ENCODE measurements around the gene CFAP73. TPM values are rescaled to one million over a fixed set of nuclear protein-coding genes. Genes with fewer than 3 reads are reported as not detected.
A peak's percentile ranks its signal among the peaks of the same experiment; 100 is the strongest.

Gene CFAP73
- total RNA-seq: not detected
- 0.07 TPM for total RNA-seq (2013)

GRCh38 chr12:113149361-113150150 lies at the start of gene CFAP73:
TSS of gene CFAP73 (plus strand) at chr12:113149724. CDS start at chr12:113149858, 134 bp downstream.
- peak in 1 of 2 donors; percentile 53 for DNase-seq
- H3K9me3 ChIP-seq (ENCODE audit: control insufficient read depth, insufficient read depth, low read length): no peaks in the 10 kb centered on the region
- no peaks in the 10 kb centered on the region for H3K36me3 ChIP-seq (ENCODE audit: control insufficient read depth, insufficient read depth, low read length)
- TF ChIP-seq CTCF (IDR thresholded peaks at IDR 0.05): no peak
- WGBS (ENCODE audit: insufficient coverage): 63% methylated on average over 20 of the region's 22 CpGs
- Mint-ChIP-seq H3K27me3 (ENCODE audit: low read depth in 2 of 2) (peaks cover 10 to 33% of the 10 kb centered on the region in 2 donors), H3K36me3 (no peaks in the 10 kb centered on the region), H3K4me3 (no peak within 1 kb of the TSS), H3K4me1 (peaks cover 8 to 17% of the 10 kb centered on the region in 2 donors), H3K27ac (no peak within 1 kb of the TSS), H3K9me3 (no peaks in the 10 kb centered on the region)
- peaks cover 7% of the 10 kb centered on the region for H3K27me3 ChIP-seq (ENCODE audit: control insufficient read depth, insufficient read depth, low read length)
- intact Hi-C loops (cut with micrococcal nuclease): no loop called here
- no peak for ATAC-seq
- no peak within 1 kb of the TSS for H3K27ac ChIP-seq (ENCODE audit: low read length)
- peaks cover 20% of the 10 kb centered on the region for H3K4me1 ChIP-seq (ENCODE audit: control insufficient read depth, insufficient read depth, low read length)
- no peak within 1 kb of the TSS for H3K4me3 ChIP-seq (ENCODE audit: low read length)

GRCh38 chr12:113099764-113100163 lies 49.8 kb upstream of the CFAP73 start:
- Mint-ChIP-seq H3K4me1 (peaks cover 0 to 10% of the 10 kb centered on the region in 2 donors), H3K4me3 (no peak overlapping the region), H3K27ac (no peak overlapping the region), H3K27me3 (ENCODE audit: low read depth in 2 of 2) (peaks cover 0 to under 1% of the 10 kb centered on the region in 2 donors), H3K9me3 (no peaks in the 10 kb centered on the region), H3K36me3 (no peaks in the 10 kb centered on the region)
- TF ChIP-seq CTCF (IDR thresholded peaks at IDR 0.05): no peak
- intact Hi-C loops (cut with micrococcal nuclease): loop anchor here (5.0 kb wide), 1 partner anchor 197 kb away; no protein-coding TSS in a partner anchor
- H3K36me3 ChIP-seq (ENCODE audit: control insufficient read depth, insufficient read depth, low read length): no peaks in the 10 kb centered on the region
- no peak overlapping the region for H3K4me3 ChIP-seq (ENCODE audit: low read length)
- ATAC-seq: no peak
- WGBS (ENCODE audit: insufficient coverage): 85% methylated on average over 12 of the region's 12 CpGs
- H3K27ac ChIP-seq (ENCODE audit: low read length): no peak overlapping the region
- no peaks in the 10 kb centered on the region for H3K9me3 ChIP-seq (ENCODE audit: control insufficient read depth, insufficient read depth, low read length)
- no peaks in the 10 kb centered on the region for H3K27me3 ChIP-seq (ENCODE audit: control insufficient read depth, insufficient read depth, low read length)
- H3K4me1 ChIP-seq (ENCODE audit: control insufficient read depth, insufficient read depth, low read length): peaks cover 37% of the 10 kb centered on the region
- DNase-seq: no peak

- Histone ChIP-seq H3K27ac (ENCODE audit: low read length) (no peak overlapping the region), H3K27me3 (ENCODE audit: control insufficient read depth, insufficient read depth, low read length) (no peaks in the 10 kb centered on the region), H3K4me3 (ENCODE audit: low read length) (no peak overlapping the region), H3K9me3 (ENCODE audit: control insufficient read depth, insufficient read depth, low read length) (no peaks in the 10 kb centered on the region), H3K36me3 (ENCODE audit: control insufficient read depth, insufficient read depth, low read length) (no peaks in the 10 kb centered on the region), H3K4me1 (ENCODE audit: control insufficient read depth, insufficient read depth, low read length) (peaks cover 22% of the 10 kb centered on the region)
- intact Hi-C loops (cut with micrococcal nuclease): no loop called here
- Mint-ChIP-seq H3K4me3 (no peak overlapping the region), H3K27ac (no peak overlapping the region), H3K27me3 (ENCODE audit: low read depth in 2 of 2) (peaks cover 4 to 8% of the 10 kb centered on the region in 2 donors), H3K36me3 (no peaks in the 10 kb centered on the region), H3K4me1 (peaks cover 0 to 5% of the 10 kb centered on the region in 2 donors), H3K9me3 (no peaks in the 10 kb centered on the region)
- no peak for TF ChIP-seq CTCF (IDR thresholded peaks at IDR 0.05)
- no peak for ATAC-seq
- 92% methylated on average over 10 of the region's 10 CpGs for WGBS (ENCODE audit: insufficient coverage)
- DNase-seq: no peak
Measured at GRCh38 chr12:113101751-113102150, 47.8 kb upstream of the CFAP73 start.

Measured in natural killer cell (primary cell).